H7 (cell line): ENCODE results near the gene PCDHGC3. TPM values are rescaled to one million over a fixed set of nuclear protein-coding genes. Genes with fewer than 3 reads are reported as not detected.

Experiments
- DNase-seq: peaks from one replicate; pipeline ENCODE4 v3.0.0; 2012
- H3K27me3 ChIP-seq: 2 replicates; pipeline ENCODE4 v1.6.0; 2011; ENCODE audit warnings: mild to moderate bottlenecking, low read length; ENCODE audit not compliant: control insufficient read depth, insufficient read depth
- H3K36me3 ChIP-seq: replicated peaks from 2 replicates; pipeline ENCODE4 v1.5.1; 2011; ENCODE audit warnings: low read length; ENCODE audit not compliant: control insufficient read depth, insufficient read depth
- H3K4me3 ChIP-seq: 2 replicates; pipeline ENCODE4 v1.5.1; 2011; ENCODE audit warnings: low read depth, mild to moderate bottlenecking, control low read depth, low read length, moderate library complexity; ENCODE audit not compliant: insufficient read depth
- total RNA-seq: library from RNA; depleted of rRNA; stranded (reverse); fragments of >200 nt; shearing (Covaris generic); gene quantifications from 2 replicates; pipeline ENCODE4 v1.2.3, GENCODE V29; 2014; rRNA removed

The PCDHGC3 gene
- total RNA-seq, 1 experiment from 2014 or later = 31.7 TPM

- H3K36me3 ChIP-seq = peaks cover 20% of the 10 kb centered on the region
- no peak overlapping the region for H3K4me3 ChIP-seq
- no peaks in the 10 kb centered on the region for H3K27me3 ChIP-seq
- no peak for DNase-seq
These were observed 42.3 kb downstream of the PCDHGC3 start for GRCh38 chr5:141517880-141518617.

DNA sequence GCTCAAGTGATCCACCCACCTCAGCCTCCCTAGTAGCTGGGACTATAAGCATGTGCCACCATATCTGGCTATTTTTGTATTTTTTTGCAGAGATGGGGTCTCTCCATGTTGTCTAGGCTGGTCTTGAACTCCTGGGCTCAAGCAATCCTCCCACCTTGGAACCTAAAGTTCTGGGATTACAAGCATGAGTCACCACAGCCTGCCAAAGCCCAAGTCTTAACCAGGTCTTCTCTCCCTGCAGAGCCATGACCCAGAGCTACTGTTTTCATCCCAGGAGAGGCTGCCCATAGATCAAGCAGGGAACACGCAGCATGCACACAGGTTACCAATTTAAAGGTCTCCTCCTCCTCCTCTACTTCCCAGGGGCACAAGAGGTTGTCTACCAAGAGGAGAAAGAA, 42.9 kb downstream of the PCDHGC3 start:
- DNase-seq = no peak
- Histone ChIP-seq H3K4me3 (no peak overlapping the region), H3K27me3 (no peaks in the 10 kb centered on the region), H3K36me3 (peaks cover 22% of the 10 kb centered on the region)

GRCh38 chr5:141519605-141520565, 44.1 kb downstream of the PCDHGC3 start:
- no peak for DNase-seq
- H3K36me3 ChIP-seq = peaks cover 26% of the 10 kb centered on the region
- no peaks in the 10 kb centered on the region for H3K27me3 ChIP-seq
- no peak overlapping the region for H3K4me3 ChIP-seq

- no peak overlapping the region for H3K4me3 ChIP-seq
- DNase-seq = no peak
- peaks cover 29% of the 10 kb centered on the region for H3K36me3 ChIP-seq
- no peaks in the 10 kb centered on the region for H3K27me3 ChIP-seq
These were observed 45.5 kb downstream of the PCDHGC3 start for GRCh38 chr5:141521244-141521781.

DNA sequence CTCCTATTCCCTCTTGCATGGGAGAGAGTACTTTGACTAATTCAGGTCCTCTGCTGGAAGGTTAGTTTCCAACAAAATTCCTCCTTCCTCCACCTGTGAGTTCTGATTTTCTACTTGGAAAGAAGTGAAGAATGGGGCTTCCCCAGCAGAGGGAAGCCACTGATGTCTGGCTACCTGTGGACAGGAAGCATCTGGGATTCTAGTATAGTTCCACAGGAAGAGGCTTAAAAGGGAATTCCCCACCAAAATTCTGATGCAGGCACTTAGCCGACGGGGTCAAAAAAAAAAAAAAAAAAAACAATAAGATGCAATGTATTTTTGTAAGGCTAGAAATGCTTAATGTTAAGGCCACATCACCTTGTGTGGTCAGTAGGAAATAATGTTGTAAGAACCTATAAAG, 46.5 kb downstream of the PCDHGC3 start:
- H3K36me3 ChIP-seq = peaks cover 29% of the 10 kb centered on the region
- no peak overlapping the region for H3K4me3 ChIP-seq
- no peak for DNase-seq
- H3K27me3 ChIP-seq = no peaks in the 10 kb centered on the region

- H3K36me3 ChIP-seq = peaks cover 37% of the 10 kb centered on the region
- DNase-seq = no peak
These were observed 48.2 kb downstream of the PCDHGC3 start for GRCh38 chr5:141523991-141524390.

DNA sequence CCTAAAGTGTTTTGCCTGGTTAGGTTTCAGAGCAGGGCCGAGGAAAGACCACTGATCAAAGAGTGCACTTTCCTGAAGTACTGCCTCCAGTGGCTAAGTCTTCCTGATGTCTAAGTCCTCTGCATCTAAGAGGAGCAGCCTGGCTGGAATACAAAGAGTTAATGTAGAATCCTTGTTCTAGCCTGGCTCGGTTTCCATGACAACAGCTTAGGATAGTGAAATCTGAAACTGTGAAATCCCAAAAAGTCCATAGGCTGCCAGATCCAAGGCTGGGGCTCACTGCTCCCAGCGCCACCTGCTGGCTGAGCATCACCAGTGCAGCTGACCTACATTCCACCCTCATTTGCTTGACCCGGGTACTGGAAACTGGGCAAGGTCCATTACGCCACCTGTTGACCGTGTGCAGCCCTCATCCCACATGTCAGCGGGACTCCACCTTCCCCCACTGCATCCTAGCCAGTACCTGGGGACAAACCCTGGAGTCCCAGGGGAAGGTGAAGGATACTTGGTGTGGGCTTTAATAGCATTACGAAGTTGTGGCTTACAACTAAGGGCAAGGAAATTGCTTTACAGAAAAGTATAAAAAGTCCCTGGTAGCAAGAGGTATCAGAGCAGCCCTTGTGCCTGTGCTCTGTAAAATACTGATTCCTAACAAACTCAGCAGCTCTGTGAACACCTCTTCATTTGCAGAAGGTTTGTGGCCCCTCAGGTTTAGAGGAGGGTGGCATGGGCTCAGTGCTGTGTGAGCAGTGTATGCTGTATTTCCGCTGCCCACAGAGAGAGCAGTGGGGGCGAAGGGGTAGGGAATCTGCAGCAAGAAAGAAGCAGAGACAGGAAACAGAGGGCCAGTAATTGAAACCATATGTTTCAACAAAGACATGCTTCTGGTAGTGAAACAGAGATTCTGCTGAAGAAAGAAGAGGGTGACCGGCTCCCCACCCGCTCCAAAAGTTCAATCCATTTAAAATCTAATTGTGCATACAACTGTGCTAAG, 49.1 kb downstream of the PCDHGC3 start:
- Histone ChIP-seq H3K27me3 (no peaks in the 10 kb centered on the region), H3K4me3 (no peak overlapping the region), H3K36me3 (peaks cover 38% of the 10 kb centered on the region)
- peak; percentile 88 for DNase-seq

More at GRCh38 chr5:141523991-141524390, 48.2 kb downstream of the PCDHGC3 start:
- Histone ChIP-seq H3K4me3 (no peak overlapping the region), H3K27me3 (no peaks in the 10 kb centered on the region)

DNA sequence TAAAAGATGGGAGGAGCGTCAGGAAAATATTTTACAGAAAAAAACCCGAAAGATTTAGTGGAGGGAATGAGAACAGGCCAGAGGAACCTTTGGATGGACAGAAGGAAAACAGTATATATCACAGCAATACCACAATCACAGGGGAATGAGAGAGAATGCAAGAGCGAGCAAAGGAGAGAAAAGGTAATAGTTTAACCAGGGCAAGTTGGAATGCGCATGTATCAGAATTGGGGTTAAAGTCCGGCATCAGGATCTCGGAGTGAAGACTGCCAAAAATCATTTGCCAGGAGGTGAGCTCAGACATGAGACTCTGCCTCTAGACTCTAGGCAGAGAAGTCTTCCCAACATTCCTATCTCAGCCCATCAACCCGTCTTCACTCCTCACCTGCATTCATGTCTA, 49.9 kb downstream of the PCDHGC3 start:
- H3K27me3 ChIP-seq = no peaks in the 10 kb centered on the region
- H3K4me3 ChIP-seq = no peak overlapping the region
- peaks cover 37% of the 10 kb centered on the region for H3K36me3 ChIP-seq
- DNase-seq = no peak

DNA sequence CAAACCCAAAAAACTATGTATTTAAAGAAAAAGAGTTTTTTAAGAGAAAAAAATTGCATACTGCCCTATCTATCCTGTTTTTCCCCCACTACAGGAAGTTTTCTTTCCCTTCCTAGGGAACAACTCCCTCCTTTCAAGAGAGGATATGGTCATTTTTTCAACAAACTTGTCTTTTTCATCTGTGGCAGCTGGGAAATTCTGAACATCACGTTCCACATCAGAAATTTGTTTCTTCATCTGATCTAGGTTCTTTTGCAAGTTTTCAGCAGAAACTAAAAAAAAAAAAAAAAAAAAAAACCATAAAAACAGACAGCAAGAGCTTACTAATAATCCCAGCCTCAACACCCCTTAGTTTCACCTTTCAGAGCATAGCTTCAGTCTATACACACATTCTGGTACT, 51.7 kb downstream of the PCDHGC3 start:
- Histone ChIP-seq H3K36me3 (peaks cover 30% of the 10 kb centered on the region), H3K4me3 (no peak overlapping the region), H3K27me3 (no peaks in the 10 kb centered on the region)
- no peak for DNase-seq

Other genes with a start within 250 kb of the PCDHGC3 start
- not detected in 2 replicates for gene PCDHB15, start 230.6 kb upstream of the PCDHGC3 start, total RNA-seq
- gene SLC25A2, start 171.9 kb upstream of the PCDHGC3 start, total RNA-seq = 0.14 TPM in 1 of 2 replicates, not detected in the other
- gene TAF7, start 155.2 kb upstream of the PCDHGC3 start, total RNA-seq = 39.5 and 41.8 TPM in 2 replicates
- gene PCDHGA1, start 145.5 kb upstream of the PCDHGC3 start, total RNA-seq = not detected in 2 replicates
- not detected in 2 replicates for gene PCDHGA2, start 137.2 kb upstream of the PCDHGC3 start, total RNA-seq
- gene PCDHGA3, start 132.1 kb upstream of the PCDHGC3 start, total RNA-seq = 0.14 TPM in 1 of 2 replicates, not detected in the other
- not detected in 2 replicates for gene PCDHGB1, start 125.9 kb upstream of the PCDHGC3 start, total RNA-seq
- gene PCDHGA4, start 120.9 kb upstream of the PCDHGC3 start, total RNA-seq = 0.03 TPM in 1 of 2 replicates, not detected in the other
- 0.03 TPM in 1 of 2 replicates, not detected in the other for gene PCDHGB2, start 116.0 kb upstream of the PCDHGC3 start, total RNA-seq
- not detected in 2 replicates for gene PCDHGA5, start 111.8 kb upstream of the PCDHGC3 start, total RNA-seq
- 0.26 TPM in 1 of 2 replicates, not detected in the other for gene PCDHGB3, start 105.7 kb upstream of the PCDHGC3 start, total RNA-seq
- gene PCDHGA6, start 102.1 kb upstream of the PCDHGC3 start, total RNA-seq = 0.04 TPM in 1 of 2 replicates, not detected in the other
- gene PCDHGA7, start 93.2 kb upstream of the PCDHGC3 start, total RNA-seq = not detected in 2 replicates
- 0.66 and 1.4 TPM in 2 replicates for gene PCDHGB4, start 88.3 kb upstream of the PCDHGC3 start, total RNA-seq
- 0.22 TPM in 1 of 2 replicates, not detected in the other for gene PCDHGA8, start 83.3 kb upstream of the PCDHGC3 start, total RNA-seq
- gene PCDHGB5, start 78.0 kb upstream of the PCDHGC3 start, total RNA-seq = not detected in 2 replicates
- 0.04 and 0.10 TPM in 2 replicates for gene PCDHGA9, start 73.2 kb upstream of the PCDHGC3 start, total RNA-seq
- 1.7 and 1.9 TPM in 2 replicates for gene PCDHGB6, start 67.9 kb upstream of the PCDHGC3 start, total RNA-seq
- 0.35 and 0.78 TPM in 2 replicates for gene PCDHGA10, start 63.0 kb upstream of the PCDHGC3 start, total RNA-seq
- 4.4 and 4.6 TPM in 2 replicates for gene PCDHGB7, start 58.3 kb upstream of the PCDHGC3 start, total RNA-seq
- gene PCDHGA11, start 54.9 kb upstream of the PCDHGC3 start, total RNA-seq = 0.21 and 0.30 TPM in 2 replicates
- gene PCDHGA12, start 45.5 kb upstream of the PCDHGC3 start, total RNA-seq = 0.10 and 0.44 TPM in 2 replicates
- 9.9 and 12.5 TPM in 2 replicates for gene PCDHGC4, start 9.1 kb downstream of the PCDHGC3 start, total RNA-seq
- 0.44 and 1.8 TPM in 2 replicates for gene PCDHGC5, start 13.1 kb downstream of the PCDHGC3 start, total RNA-seq
- gene DIAPH1, start 143.0 kb downstream of the PCDHGC3 start, total RNA-seq = 31.2 and 37.5 TPM in 2 replicates
- gene HDAC3, start 160.9 kb downstream of the PCDHGC3 start, total RNA-seq = 81.3 and 82.7 TPM in 2 replicates
- gene RELL2, start 161.0 kb downstream of the PCDHGC3 start, total RNA-seq = 7.4 and 8.9 TPM in 2 replicates
- 17.3 and 22.3 TPM in 2 replicates for gene FCHSD1, start 175.5 kb downstream of the PCDHGC3 start, total RNA-seq
- 19.3 and 23.8 TPM in 2 replicates for gene ARAP3, start 206.3 kb downstream of the PCDHGC3 start, total RNA-seq